ENCODE measurements around the gene CFDP1. TPM values are rescaled to one million over a fixed set of nuclear protein-coding genes. Genes with fewer than 3 reads are reported as not detected.

The CFDP1 gene
- total RNA-seq, 6 experiments from 2014 or later: 23.9 to 43.3 (median 36.0) TPM

- no peaks in the 10 kb centered on the region for H3K27me3 ChIP-seq
- H3K27ac ChIP-seq: peak overlapping the region; percentile 89 to 96 (median 92)
- TF ChIP-seq POLR2A (IDR thresholded peaks at IDR 0.05): no peak
- TF ChIP-seq CTCF (IDR thresholded peaks at IDR 0.05): no peak
- peak overlapping the region in 2 of 3 donors; percentile 85 to 95 for H3K4me3 ChIP-seq
- ATAC-seq: no peak
- no peak for DNase-seq
- no peaks in the 10 kb centered on the region for H3K36me3 ChIP-seq
- no peaks in the 10 kb centered on the region for H3K9me3 ChIP-seq
- H3K4me1 ChIP-seq: peaks cover 0 to 39% (median 23%) of the 10 kb centered on the region in 4 donors
- intact Hi-C loops (cut with DNase I): no loop called here
- 20% methylated on average over 2 of the region's 14 CpGs for WGBS (ENCODE audit: insufficient coverage, low coverage, low lambda C conversion rate, missing lambda C conversion rate)
These were observed 169.9 kb downstream of the CFDP1 start for GRCh38 chr16:75263291-75263962.

GRCh38 chr16:75262800-75263127 is 170.5 kb downstream of the CFDP1 start:
- ATAC-seq (no peak), DNase-seq (no peak)
- H3K36me3 ChIP-seq: no peaks in the 10 kb centered on the region
- H3K27me3 ChIP-seq: no peaks in the 10 kb centered on the region
- intact Hi-C loops (cut with DNase I): no loop called here
- WGBS (ENCODE audit: insufficient coverage, low coverage, low lambda C conversion rate, missing lambda C conversion rate): 54% methylated on average over 4 of the region's 5 CpGs
- TF ChIP-seq POLR2A (IDR thresholded peaks at IDR 0.05) (no peak), CTCF (IDR thresholded peaks at IDR 0.05) (no peak)
- no peak overlapping the region for H3K4me3 ChIP-seq
- peaks cover 0 to 39% (median 23%) of the 10 kb centered on the region in 4 donors for H3K4me1 ChIP-seq
- H3K9me3 ChIP-seq: no peaks in the 10 kb centered on the region
- peak overlapping the region; percentile 89 to 96 (median 92) for H3K27ac ChIP-seq

GRCh38 chr16:75262104-75262799 is 171.1 kb downstream of the CFDP1 start:
- H3K4me1 ChIP-seq: peaks cover 0 to 39% (median 24%) of the 10 kb centered on the region in 4 donors
- no peaks in the 10 kb centered on the region for H3K9me3 ChIP-seq
- no peak overlapping the region for H3K4me3 ChIP-seq
- ATAC-seq (peak; percentile 55 to 75 (median 62)), DNase-seq (peak; percentile 85 to 89 (median 87))
- peak overlapping the region; percentile 89 to 96 (median 92) for H3K27ac ChIP-seq
- 19% methylated on average over 4 of the region's 14 CpGs for WGBS (ENCODE audit: insufficient coverage, low coverage, low lambda C conversion rate, missing lambda C conversion rate)
- intact Hi-C loops (cut with DNase I): no loop called here
- TF ChIP-seq POLR2A (IDR thresholded peaks at IDR 0.05) (no peak), CTCF (IDR thresholded peaks at IDR 0.05) (peak in 1 of 4 donors; percentile 25)
- no peaks in the 10 kb centered on the region for H3K36me3 ChIP-seq
- H3K27me3 ChIP-seq: no peaks in the 10 kb centered on the region

- ATAC-seq (no peak), DNase-seq (no peak)
- H3K4me1 ChIP-seq: peaks cover 0 to 43% (median 26%) of the 10 kb centered on the region in 4 donors
- peak overlapping the region in 1 of 3 donors; percentile 92 for H3K27ac ChIP-seq
- H3K4me3 ChIP-seq: no peak overlapping the region
- TF ChIP-seq CTCF (IDR thresholded peaks at IDR 0.05): no peak
- TF ChIP-seq POLR2A (IDR thresholded peaks at IDR 0.05): no peak
- no peaks in the 10 kb centered on the region for H3K36me3 ChIP-seq
- no peaks in the 10 kb centered on the region for H3K9me3 ChIP-seq
- H3K27me3 ChIP-seq: no peaks in the 10 kb centered on the region
- intact Hi-C loops (cut with DNase I): no loop called here
- WGBS (ENCODE audit: insufficient coverage, low coverage, low lambda C conversion rate, missing lambda C conversion rate): 60% methylated on average over 1 of the region's 3 CpGs
These were observed 171.7 kb downstream of the CFDP1 start for GRCh38 chr16:75261590-75262078.
